NCI-H146 treated with DMSO at 0.1 percent for 48 hours (cell line): ENCODE data around the gene TMEM108.

ENCODE experiments used
- DNase-seq: peaks from one replicate; lab custom pipeline; 2025; ENCODE audit not compliant: unreplicated experiment; lab: John Stamatoyannopoulos, UW

The TMEM108 gene

DNA sequence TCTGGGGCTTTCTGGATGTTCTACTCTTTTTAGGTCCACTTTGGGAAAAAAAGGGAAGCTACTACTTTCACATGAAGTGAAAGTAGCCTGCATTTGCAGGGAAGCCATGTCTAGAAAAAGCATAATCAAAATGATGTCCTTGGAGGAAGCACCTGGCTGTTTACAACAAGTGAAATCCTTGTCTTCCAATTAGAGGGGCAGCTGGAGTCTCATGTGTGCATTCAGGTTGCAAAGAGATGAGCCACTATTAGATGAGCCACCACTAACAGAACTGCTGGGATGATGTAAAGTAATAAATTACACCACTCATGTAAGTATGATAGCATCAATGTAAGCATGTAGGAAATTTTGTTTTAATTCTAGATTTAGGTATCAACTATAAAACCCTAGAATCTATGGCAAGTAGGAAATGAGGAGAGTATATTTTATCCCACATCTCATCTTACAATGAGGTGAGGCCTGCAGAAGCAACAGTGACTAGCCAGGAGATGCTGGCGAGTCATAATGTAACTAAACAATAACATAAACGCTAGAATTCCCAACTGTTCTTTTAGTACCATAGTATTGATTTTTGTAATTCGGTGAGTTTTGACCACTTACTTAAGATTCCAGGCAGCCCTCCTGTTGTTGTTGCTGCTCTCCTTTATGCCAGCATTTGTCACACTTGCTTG, 75.9 kb downstream of the TMEM108 start:
- peak; percentile 88 for DNase-seq

DNA sequence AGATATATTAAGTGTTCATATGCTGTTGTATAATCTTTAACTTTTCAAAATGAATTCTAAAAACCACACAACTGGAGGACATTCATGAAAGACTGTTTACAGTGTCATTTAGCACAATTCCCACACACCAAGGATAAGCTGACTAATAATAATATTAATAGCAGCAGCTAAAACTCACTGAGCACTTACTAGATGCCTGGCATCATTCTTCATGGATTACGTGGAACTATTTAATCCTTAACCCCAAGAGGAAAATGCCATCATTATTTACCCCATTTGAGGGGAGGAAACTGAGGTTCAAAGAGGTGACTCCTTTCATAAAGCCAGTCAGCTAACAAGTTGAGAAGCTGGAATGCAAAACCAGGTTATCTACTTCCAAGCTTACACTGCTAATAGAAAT, 77.0 kb downstream of the TMEM108 start:
- DNase-seq = no peak

- DNase-seq = peak; percentile 74
Observed at GRCh38 chr3:133117342-133117741, 79.2 kb downstream of the TMEM108 start.

DNA sequence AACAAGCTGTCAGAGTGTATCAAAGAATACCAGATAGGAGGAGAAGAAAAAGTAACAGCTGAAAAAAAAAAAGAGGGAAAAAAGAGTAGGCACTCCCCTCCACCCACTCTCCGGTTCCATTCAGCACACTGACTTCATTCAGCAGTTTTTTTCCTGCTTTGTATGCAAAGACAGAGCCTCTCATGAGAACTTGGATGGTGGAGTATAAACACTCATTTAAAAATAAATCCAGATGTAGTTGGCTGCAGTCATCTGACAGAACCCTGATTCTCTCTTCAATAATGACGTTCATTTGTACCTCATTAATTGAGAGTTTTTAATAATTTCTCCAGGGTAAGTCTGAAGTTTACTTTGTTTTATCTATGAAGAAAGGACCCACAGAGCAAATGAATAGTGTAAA, 81.0 kb downstream of the TMEM108 start:
- DNase-seq = peak; percentile 95

DNA sequence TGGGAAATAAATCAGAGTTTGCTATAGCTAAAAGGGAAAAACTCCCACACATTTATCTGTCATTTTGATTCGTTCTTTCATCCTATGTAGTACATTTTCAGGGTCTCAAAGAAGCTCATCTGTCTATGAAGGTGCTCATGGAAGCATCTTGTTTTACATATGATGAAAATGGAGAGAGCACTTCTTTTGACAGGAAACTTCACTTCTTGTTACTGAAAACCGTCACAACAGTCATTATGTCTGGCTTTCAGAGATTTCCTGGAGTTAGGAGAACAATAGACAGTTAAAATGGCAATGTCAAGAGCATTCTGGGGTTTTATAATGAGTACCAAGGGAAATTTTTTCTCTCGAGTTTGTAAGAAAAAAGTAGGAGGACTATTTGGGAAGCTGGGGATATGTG, 83.3 kb downstream of the TMEM108 start:
- no peak for DNase-seq

- no peak for DNase-seq
Observed at GRCh38 chr3:133123636-133124035, 85.4 kb downstream of the TMEM108 start.

DNA sequence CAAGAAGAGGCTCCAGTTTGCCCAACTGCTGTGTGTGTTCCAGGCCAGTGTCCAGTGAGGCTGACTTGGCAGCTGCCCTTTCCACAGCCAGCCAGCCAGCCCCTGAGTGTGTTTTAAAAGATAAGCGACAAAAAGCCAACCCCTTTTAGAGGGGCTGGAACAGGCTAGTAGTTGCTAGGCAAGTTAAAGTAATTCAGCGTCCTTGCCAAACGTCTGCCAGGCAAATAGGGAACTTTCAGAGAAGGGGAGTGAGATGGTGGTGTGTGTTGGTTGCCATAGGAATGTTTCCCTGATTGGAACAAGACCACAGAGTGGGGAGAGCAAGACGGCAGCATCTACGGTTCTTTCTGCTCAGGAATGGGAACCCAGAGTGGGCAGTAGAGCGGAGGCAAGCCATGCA, 86.3 kb downstream of the TMEM108 start:
- peak; percentile 84 for DNase-seq

DNA sequence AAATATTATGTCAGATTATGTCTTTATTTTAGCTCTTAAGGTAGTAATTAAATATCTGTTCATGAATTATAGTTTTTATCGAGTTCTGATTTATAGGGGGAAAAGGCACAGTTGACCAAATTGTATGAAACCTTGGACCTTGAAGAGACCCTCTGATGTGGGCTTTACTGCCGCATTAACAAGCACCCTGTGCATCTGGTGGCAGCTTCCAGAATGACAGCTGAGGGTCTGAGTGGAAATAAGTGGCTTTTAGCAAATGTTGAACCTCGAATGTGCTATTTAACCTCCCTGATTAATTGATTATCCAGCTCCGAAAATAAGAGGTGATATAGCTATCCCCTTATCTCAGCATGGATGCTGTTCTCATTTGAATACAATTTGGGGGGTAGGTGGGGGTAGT, 87.0 kb downstream of the TMEM108 start:
- peak; percentile 26 for DNase-seq

DNA sequence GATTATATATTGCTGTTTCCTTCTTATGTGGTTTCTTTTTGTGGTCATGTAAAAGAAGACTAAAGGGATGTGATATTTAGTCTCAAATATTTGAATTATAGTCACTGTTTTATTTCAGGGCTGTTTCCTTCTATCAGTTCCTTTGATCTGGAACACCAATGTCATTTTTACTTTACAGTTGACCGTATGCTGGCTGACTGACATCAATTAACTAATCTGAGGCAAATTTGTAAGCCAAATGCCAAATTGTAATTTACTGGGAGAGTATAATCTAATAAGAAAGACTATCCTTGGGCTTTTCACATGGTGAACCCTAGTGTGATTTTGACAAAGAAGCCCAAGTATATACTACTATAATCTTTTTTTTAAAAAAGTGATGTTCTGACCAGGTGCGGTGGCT, 87.6 kb downstream of the TMEM108 start:
- DNase-seq = no peak

GRCh38 chr3:133127381-133127780, 89.2 kb downstream of the TMEM108 start:
- no peak for DNase-seq

GRCh38 chr3:133130168-133130567, 92.0 kb downstream of the TMEM108 start:
- DNase-seq = peak; percentile 75

GRCh38 chr3:133135306-133135705, 97.1 kb downstream of the TMEM108 start:
- DNase-seq = peak; percentile 98

DNA sequence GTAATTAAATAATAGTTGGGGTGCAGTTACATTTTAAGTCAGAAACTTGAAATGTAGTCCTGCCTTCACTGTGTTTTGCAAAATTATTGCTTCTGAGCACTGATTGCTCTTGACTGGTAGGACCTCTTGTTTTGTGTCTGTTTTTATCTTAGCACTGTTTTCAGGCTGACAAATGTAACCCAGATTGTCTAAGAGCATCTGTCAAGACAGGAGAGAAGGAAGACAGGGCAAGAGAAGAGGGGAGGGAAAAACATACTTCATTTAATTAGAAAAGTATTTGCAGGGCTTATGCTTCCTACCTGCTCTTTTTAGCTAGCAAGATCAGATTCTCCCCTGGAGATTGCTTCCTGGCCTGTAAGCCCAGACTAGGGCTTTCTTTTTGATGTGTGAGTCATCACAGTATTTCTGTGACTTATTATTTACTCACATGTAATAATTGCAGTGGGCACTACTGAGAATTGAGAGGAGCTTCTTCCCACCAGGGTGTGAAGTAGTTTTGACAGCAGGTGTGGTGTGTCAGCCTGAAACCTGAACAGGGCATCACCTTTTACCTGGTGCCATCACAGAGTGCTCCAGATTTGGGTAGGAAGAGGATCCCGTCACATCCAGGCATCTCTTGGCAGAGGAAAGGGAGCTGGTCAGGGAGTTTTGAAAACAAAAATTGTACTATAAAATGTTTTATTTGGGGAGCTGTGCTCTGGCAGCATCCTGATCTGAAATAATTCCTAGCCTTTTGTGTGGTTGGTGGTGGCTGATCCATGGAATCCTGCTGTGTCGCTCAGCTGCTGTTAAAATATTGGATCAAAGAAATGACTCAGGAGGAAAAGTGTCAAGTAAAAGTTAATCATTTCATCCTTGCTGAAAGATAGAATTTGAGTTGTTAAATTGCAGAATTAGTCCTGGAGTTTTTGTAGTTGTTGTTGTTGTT, 98.2 kb downstream of the TMEM108 start:
- DNase-seq = peak; percentile 93

DNA sequence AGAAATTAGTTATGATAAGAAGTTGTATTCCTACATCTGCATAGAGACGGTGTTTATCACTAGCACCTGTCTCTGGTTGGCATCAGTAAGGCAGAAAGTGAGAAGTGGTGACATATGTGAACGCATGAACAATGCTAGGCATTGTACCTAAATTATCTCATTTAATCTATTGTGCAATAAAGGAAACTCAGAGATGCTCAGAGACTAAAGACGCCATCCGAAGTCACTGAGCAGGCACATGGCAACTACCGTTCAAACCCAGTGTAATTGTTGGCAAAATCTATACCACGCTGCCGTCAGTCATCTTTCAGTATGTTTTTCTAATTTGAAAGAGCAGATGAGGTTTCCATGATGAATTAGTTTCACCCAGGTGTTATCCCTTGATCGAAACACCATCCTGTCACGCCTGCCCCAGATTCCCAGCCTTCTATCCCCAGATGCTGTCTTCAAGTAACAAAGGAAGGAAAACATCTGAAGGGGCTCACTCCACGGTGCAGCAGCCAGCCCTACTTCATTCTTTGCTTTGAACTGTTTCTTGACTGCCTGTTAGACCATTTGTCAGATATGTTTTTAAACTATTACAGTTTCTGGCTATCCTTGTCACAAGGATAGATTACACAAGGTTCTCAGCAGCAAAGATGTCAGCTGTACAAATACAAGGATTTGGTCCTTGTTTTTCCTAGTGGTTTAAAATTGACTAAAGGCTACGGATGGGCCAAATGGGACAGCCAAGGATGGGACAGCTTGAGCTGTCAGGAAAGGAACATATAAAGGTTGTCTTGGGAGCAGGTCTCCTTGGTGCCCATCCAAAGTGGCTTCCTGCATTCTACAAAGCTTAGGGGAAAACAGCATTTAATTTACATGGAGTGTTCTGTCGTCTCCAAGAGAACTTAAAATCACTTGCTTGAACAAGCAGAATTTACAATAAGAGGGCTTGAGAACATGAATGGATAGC, 99.1 kb downstream of the TMEM108 start:
- peak; percentile 83 for DNase-seq

- DNase-seq = no peak
Observed at GRCh38 chr3:133138017-133138416, 99.8 kb downstream of the TMEM108 start.

- DNase-seq = peak; percentile 91
Observed at GRCh38 chr3:133152056-133152455, 113.9 kb downstream of the TMEM108 start.

GRCh38 chr3:133152681-133153220, 114.6 kb downstream of the TMEM108 start:
- no peak for DNase-seq

DNA sequence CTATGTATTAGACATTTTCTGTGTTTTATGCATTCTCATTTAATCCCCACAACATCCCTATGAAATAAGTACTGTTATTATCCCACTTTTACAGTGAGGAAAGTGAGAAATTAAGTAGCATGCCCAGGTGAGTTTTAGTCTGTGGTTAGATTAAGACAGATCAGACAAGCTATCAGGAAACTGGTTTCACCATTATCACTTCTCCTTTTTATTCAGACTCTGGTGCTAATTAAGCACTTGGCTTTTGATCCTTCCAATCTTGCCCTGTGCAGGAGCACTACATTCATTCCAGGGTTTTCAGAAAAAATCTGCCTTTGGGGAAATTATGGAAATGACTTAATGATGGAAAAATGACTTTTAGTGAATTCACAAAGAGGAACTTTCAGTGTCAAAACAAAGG, 115.2 kb downstream of the TMEM108 start:
- no peak for DNase-seq

DNA sequence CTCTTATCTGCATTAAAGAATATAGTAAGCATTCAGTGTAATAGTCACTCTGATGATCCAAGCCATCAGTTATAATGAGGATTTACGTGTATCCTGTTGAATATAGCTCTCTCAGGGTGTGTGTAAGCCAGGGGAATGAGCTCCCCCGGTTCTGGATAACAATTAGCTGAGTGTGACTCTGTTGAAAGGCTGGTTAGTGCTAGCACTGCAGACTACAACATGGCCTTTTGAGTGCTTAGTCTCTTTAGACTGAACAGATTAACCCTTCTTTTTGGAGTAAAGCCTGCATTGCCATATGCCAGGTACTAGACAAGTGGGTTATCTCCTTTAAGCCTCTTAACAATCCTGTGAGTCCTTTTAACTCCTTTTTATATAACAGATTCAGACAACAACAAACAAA, 119.5 kb downstream of the TMEM108 start:
- DNase-seq = no peak

GRCh38 chr3:133158686-133159085, 120.5 kb downstream of the TMEM108 start:
- no peak for DNase-seq
